Measurements from ENCODE around the gene NRBF2. TPM values are rescaled to one million over a fixed set of nuclear protein-coding genes. Genes with fewer than 3 reads are reported as not detected.

The NRBF2 gene
- total RNA-seq, 2 donors from 2014 or later: 27.5 to 28.9 TPM

- H3K9me3 Mint-ChIP-seq: no peaks in the 10 kb centered on the region
- Histone ChIP-seq H3K9me3 (ENCODE audit: control insufficient read depth, low read length) (no peaks in the 10 kb centered on the region), H3K27ac (ENCODE audit: low read depth, low read length) (no peak overlapping the region), H3K9ac (ENCODE audit: extremely low read depth, low read length, poor library complexity, severe bottlenecking) (no peak overlapping the region), H3K27me3 (ENCODE audit: control insufficient read depth, insufficient read depth, low read length, poor library complexity, severe bottlenecking) (no peaks in the 10 kb centered on the region), H3K36me3 (ENCODE audit: control insufficient read depth, insufficient read depth, low read length) (no peaks in the 10 kb centered on the region), H3K4me1 (ENCODE audit: control insufficient read depth, insufficient read depth, low read length) (no peaks in the 10 kb centered on the region), H3K4me3 (ENCODE audit: low read length) (no peak overlapping the region)
- 60 to 71% methylated on average over 3 to 7 of the region's 7 CpGs for WGBS, 2 experiments (ENCODE audit: insufficient coverage in 1 of 2, insufficient read length in 1 of 2)
- H3K27me3 Mint-ChIP-seq (ENCODE audit: insufficient read depth): no peaks in the 10 kb centered on the region
- no peak for TF ChIP-seq CTCF (conservative IDR thresholded peaks at IDR 0.05)
- no peak overlapping the region for H3K27ac Mint-ChIP-seq
- DNase-seq: peak; percentile 55
- peaks cover 5% of the 10 kb centered on the region for H3K4me1 Mint-ChIP-seq
- no peaks in the 10 kb centered on the region for H3K36me3 Mint-ChIP-seq (ENCODE audit: low read depth)
- no peak overlapping the region for H3K4me3 Mint-ChIP-seq
Measured at GRCh38 chr10:63103971-63104409, 29.1 kb upstream of the NRBF2 start.

GRCh38 chr10:63105225-63106110 lies 27.7 kb upstream of the NRBF2 start:
- Mint-ChIP-seq H3K27ac (no peak overlapping the region), H3K4me1 (peaks cover 5% of the 10 kb centered on the region)
- H3K9me3 ChIP-seq (ENCODE audit: control insufficient read depth, low read length): no peaks in the 10 kb centered on the region

GRCh38 chr10:63106111-63106755 lies 26.9 kb upstream of the NRBF2 start:
- H3K9ac ChIP-seq (ENCODE audit: extremely low read depth, low read length, poor library complexity, severe bottlenecking): no peak overlapping the region
- peaks cover 5% of the 10 kb centered on the region for H3K4me1 Mint-ChIP-seq
- 60 to 68% methylated on average over 7 to 10 of the region's 10 CpGs for WGBS, 2 experiments (ENCODE audit: insufficient coverage in 1 of 2, insufficient read length in 1 of 2)
- no peaks in the 10 kb centered on the region for H3K9me3 ChIP-seq (ENCODE audit: control insufficient read depth, low read length)
- DNase-seq: no peak
- no peak overlapping the region for H3K27ac ChIP-seq (ENCODE audit: low read depth, low read length)
- no peaks in the 10 kb centered on the region for H3K4me1 ChIP-seq (ENCODE audit: control insufficient read depth, insufficient read depth, low read length)
- H3K36me3 ChIP-seq (ENCODE audit: control insufficient read depth, insufficient read depth, low read length): no peaks in the 10 kb centered on the region
- H3K27me3 Mint-ChIP-seq (ENCODE audit: insufficient read depth): no peaks in the 10 kb centered on the region
- no peak overlapping the region for H3K27ac Mint-ChIP-seq
- H3K4me3 Mint-ChIP-seq: no peak overlapping the region
- no peaks in the 10 kb centered on the region for H3K36me3 Mint-ChIP-seq (ENCODE audit: low read depth)
- no peaks in the 10 kb centered on the region for H3K27me3 ChIP-seq (ENCODE audit: control insufficient read depth, insufficient read depth, low read length, poor library complexity, severe bottlenecking)
- no peaks in the 10 kb centered on the region for H3K9me3 Mint-ChIP-seq
- H3K4me3 ChIP-seq (ENCODE audit: low read length): no peak overlapping the region
- no peak for TF ChIP-seq CTCF (conservative IDR thresholded peaks at IDR 0.05)

More at GRCh38 chr10:63105225-63106110, 27.7 kb upstream of the NRBF2 start:
- Histone ChIP-seq H3K4me3 (ENCODE audit: low read length) (no peak overlapping the region), H3K27ac (ENCODE audit: low read depth, low read length) (no peak overlapping the region), H3K4me1 (ENCODE audit: control insufficient read depth, insufficient read depth, low read length) (no peaks in the 10 kb centered on the region), H3K27me3 (ENCODE audit: control insufficient read depth, insufficient read depth, low read length, poor library complexity, severe bottlenecking) (no peaks in the 10 kb centered on the region), H3K36me3 (ENCODE audit: control insufficient read depth, insufficient read depth, low read length) (no peaks in the 10 kb centered on the region), H3K9ac (ENCODE audit: extremely low read depth, low read length, poor library complexity, severe bottlenecking) (no peak overlapping the region)
- TF ChIP-seq CTCF (conservative IDR thresholded peaks at IDR 0.05): no peak
- Mint-ChIP-seq H3K36me3 (ENCODE audit: low read depth) (no peaks in the 10 kb centered on the region), H3K4me3 (no peak overlapping the region), H3K9me3 (no peaks in the 10 kb centered on the region), H3K27me3 (ENCODE audit: insufficient read depth) (no peaks in the 10 kb centered on the region)
- WGBS, 2 experiments (ENCODE audit: insufficient coverage in 1 of 2, insufficient read length in 1 of 2): 88 to 95% methylated on average over 6 to 11 of the region's 11 CpGs
- DNase-seq: no peak
